ENCODE results near the gene TMEM255B.

The TMEM255B gene

DNA sequence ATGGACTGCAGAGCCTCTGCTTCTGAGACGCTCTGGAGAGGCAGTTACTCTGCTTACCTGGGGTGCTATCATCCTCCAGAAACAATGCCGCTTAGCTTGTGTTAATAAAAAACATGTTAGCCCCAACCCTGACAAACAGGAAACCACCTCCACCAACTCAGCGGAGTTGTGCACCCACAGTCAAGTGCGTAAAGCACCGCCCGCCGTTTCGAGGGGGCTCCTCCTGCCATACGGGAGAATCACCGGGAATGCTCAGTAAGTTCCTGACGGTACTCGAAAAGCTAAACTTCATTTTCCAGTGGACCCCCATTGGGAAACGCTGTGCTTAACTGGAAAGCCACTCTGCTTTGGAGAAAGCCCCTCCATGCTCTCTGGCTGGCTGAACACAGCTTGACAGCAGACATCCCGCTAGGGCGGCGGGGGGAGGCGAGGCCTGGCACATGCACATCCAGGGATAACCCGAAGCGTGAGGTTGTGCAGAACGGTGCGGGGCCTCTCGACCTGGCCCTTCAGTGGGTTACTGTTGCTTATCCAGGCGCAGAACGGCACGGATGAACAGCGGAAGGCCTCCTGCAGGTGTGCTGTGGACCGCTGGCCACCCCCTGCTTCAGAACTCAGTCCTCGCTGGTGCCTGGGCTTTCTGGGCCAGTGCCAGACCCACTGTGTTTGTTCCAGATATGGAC, 87.8 kb downstream of the TMEM255B start (continued):
- TF ChIP-seq, protein P1, sequence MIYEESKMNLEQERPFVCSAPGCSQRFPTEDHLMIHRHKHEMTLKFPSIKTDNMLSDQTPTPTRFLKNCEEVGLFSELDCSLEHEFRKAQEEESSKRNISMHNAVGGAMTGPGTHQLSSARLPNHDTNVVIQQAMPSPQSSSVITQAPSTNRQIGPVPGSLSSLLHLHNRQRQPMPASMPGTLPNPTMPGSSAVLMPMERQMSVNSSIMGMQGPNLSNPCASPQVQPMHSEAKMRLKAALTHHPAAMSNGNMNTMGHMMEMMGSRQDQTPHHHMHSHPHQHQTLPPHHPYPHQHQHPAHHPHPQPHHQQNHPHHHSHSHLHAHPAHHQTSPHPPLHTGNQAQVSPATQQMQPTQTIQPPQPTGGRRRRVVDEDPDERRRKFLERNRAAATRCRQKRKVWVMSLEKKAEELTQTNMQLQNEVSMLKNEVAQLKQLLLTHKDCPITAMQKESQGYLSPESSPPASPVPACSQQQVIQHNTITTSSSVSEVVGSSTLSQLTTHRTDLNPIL (CRISPR knock-in tag; IDR thresholded peaks at IDR 0.05; ENCODE audit: low read depth) = no peak
- TF ChIP-seq ZFP30 (CRISPR knock-in tag; IDR thresholded peaks at IDR 0.05) = no peak
- TF ChIP-seq OSR1 (CRISPR knock-in tag; IDR thresholded peaks at IDR 0.05) = no peak

DNA sequence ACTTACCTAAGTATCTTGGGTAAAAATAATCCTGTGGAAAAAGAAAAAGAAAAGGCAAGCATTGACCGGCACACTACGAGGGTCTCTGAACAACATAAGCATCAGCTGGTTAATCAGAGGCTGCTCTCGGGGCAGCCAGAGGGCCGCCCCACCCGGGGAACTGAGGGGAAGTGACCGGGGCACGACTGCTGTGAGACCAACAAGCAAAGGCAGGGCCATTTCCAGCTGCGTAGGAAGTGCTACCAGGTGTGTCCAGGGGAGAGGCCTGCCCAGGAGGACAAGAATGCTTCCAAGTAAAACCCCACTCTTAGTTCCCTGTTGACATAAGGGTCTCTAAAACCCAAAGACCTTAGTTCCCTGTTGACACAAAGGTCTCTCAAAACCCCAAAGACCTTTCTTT, 89.0 kb downstream of the TMEM255B start:
- TF ChIP-seq SNAI2 (CRISPR knock-in tag; IDR thresholded peaks at IDR 0.05) = no peak
- TF ChIP-seq, protein P2, sequence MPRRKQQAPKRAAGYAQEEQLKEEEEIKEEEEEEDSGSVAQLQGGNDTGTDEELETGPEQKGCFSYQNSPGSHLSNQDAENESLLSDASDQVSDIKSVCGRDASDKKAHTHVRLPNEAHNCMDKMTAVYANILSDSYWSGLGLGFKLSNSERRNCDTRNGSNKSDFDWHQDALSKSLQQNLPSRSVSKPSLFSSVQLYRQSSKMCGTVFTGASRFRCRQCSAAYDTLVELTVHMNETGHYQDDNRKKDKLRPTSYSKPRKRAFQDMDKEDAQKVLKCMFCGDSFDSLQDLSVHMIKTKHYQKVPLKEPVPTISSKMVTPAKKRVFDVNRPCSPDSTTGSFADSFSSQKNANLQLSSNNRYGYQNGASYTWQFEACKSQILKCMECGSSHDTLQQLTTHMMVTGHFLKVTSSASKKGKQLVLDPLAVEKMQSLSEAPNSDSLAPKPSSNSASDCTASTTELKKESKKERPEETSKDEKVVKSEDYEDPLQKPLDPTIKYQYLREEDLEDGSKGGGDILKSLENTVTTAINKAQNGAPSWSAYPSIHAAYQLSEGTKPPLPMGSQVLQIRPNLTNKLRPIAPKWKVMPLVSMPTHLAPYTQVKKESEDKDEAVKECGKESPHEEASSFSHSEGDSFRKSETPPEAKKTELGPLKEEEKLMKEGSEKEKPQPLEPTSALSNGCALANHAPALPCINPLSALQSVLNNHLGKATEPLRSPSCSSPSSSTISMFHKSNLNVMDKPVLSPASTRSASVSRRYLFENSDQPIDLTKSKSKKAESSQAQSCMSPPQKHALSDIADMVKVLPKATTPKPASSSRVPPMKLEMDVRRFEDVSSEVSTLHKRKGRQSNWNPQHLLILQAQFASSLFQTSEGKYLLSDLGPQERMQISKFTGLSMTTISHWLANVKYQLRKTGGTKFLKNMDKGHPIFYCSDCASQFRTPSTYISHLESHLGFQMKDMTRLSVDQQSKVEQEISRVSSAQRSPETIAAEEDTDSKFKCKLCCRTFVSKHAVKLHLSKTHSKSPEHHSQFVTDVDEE (CRISPR knock-in tag; IDR thresholded peaks at IDR 0.05) = no peak
- TF ChIP-seq, protein P3, sequence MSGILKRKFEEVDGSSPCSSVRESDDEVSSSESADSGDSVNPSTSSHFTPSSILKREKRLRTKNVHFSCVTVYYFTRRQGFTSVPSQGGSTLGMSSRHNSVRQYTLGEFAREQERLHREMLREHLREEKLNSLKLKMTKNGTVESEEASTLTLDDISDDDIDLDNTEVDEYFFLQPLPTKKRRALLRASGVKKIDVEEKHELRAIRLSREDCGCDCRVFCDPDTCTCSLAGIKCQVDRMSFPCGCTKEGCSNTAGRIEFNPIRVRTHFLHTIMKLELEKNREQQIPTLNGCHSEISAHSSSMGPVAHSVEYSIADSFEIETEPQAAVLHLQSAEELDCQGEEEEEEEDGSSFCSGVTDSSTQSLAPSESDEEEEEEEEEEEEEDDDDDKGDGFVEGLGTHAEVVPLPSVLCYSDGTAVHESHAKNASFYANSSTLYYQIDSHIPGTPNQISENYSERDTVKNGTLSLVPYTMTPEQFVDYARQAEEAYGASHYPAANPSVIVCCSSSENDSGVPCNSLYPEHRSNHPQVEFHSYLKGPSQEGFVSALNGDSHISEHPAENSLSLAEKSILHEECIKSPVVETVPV (CRISPR knock-in tag; IDR thresholded peaks at IDR 0.05) = no peak
- no peak for TF ChIP-seq GLIS3 (CRISPR knock-in tag; IDR thresholded peaks at IDR 0.05)
- no peak for TF ChIP-seq TOX (CRISPR knock-in tag; IDR thresholded peaks at IDR 0.05; ENCODE audit: borderline replicate concordance)
- TF ChIP-seq ZFP3 (CRISPR knock-in tag; IDR thresholded peaks at IDR 0.05) = no peak
- no peak for TF ChIP-seq TCF4 (CRISPR knock-in tag; IDR thresholded peaks at IDR 0.05; ENCODE audit: borderline replicate concordance)
- no peak for TF ChIP-seq OSR1 (CRISPR knock-in tag; IDR thresholded peaks at IDR 0.05)
- TF ChIP-seq, protein P4, sequence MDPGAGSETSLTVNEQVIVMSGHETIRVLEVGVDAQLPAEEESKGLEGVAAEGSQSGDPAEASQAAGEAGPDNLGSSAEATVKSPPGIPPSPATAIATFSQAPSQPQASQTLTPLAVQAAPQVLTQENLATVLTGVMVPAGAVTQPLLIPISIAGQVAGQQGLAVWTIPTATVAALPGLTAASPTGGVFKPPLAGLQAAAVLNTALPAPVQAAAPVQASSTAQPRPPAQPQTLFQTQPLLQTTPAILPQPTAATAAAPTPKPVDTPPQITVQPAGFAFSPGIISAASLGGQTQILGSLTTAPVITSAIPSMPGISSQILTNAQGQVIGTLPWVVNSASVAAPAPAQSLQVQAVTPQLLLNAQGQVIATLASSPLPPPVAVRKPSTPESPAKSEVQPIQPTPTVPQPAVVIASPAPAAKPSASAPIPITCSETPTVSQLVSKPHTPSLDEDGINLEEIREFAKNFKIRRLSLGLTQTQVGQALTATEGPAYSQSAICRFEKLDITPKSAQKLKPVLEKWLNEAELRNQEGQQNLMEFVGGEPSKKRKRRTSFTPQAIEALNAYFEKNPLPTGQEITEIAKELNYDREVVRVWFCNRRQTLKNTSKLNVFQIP (CRISPR knock-in tag; IDR thresholded peaks at IDR 0.05; ENCODE audit: borderline replicate concordance, low read depth) = no peak
- TF ChIP-seq ZFP30 (CRISPR knock-in tag; IDR thresholded peaks at IDR 0.05) = no peak
- TF ChIP-seq ZC3H10 (CRISPR knock-in tag; IDR thresholded peaks at IDR 0.05) = no peak
- TF ChIP-seq ZNF8 (CRISPR knock-in tag; IDR thresholded peaks at IDR 0.05) = no peak
- TF ChIP-seq ZNF565 (CRISPR knock-in tag; conservative IDR thresholded peaks at IDR 0.05; ENCODE audit: low read depth) = no peak
- TF ChIP-seq, protein P1 (CRISPR knock-in tag; IDR thresholded peaks at IDR 0.05; ENCODE audit: low read depth) = no peak
- no peak for ATAC-seq

DNA sequence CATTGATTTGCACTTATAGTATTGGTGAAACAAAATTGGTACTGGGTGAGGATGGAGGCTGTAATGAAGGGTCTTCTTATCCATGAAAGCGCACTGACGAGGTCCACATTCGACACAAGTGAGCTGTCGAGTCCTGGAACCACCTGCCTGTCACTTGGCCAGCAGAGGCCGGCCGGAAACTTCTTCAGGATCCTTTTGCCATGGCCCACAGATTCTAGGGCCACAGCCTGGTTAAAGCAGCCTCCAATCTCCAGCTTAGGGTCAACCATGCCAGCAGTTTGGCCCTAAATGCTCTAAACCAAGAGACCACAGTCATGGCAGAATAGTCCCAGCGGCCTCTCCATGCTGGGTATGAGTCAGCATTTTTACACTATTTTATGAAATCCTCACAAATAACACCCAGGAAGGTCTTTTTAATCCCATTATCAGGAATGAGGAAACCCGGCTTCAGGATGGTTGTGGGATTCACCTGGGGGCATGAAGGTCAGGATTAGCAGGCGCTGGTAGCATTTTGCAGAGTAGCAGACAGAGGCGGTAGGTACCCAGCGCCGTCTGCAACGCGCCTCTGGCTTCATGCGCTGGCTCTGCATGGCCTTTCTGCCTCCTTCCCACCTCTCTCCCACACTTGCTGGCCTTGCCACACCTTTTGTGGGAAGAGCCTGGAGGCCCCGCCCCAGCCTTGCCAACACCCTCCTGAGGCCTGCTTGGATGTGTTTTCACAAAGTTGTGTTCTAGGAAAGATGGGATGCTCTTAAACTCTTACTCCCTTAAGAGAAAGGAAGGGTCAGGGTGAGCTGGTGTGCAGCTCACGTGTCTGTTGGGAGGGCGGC, 89.6 kb downstream of the TMEM255B start:
- ATAC-seq = no peak
- TF ChIP-seq ZNF70 (CRISPR knock-in tag; IDR thresholded peaks at IDR 0.05) = no peak
- no peak for TF ChIP-seq ZC3H10 (CRISPR knock-in tag; IDR thresholded peaks at IDR 0.05)
- TF ChIP-seq, protein P1 (CRISPR knock-in tag; IDR thresholded peaks at IDR 0.05; ENCODE audit: low read depth) = no peak
- TF ChIP-seq BACH2 (CRISPR knock-in tag; IDR thresholded peaks at IDR 0.05; ENCODE audit: borderline replicate concordance) = no peak
- TF ChIP-seq ISL1 (CRISPR knock-in tag; IDR thresholded peaks at IDR 0.05) = no peak
- no peak for TF ChIP-seq ZFP3 (CRISPR knock-in tag; IDR thresholded peaks at IDR 0.05)
- no peak for TF ChIP-seq OSR1 (CRISPR knock-in tag; IDR thresholded peaks at IDR 0.05)
- no peak for TF ChIP-seq ZNF8 (CRISPR knock-in tag; IDR thresholded peaks at IDR 0.05)
- no peak for TF ChIP-seq GLIS3 (CRISPR knock-in tag; IDR thresholded peaks at IDR 0.05)
- TF ChIP-seq RARB (CRISPR knock-in tag; IDR thresholded peaks at IDR 0.05) = no peak
- no peak for TF ChIP-seq PPARA (CRISPR knock-in tag; IDR thresholded peaks at IDR 0.05; ENCODE audit: borderline replicate concordance)
- no peak for TF ChIP-seq ESRRG (CRISPR knock-in tag; IDR thresholded peaks at IDR 0.05)
- no peak for TF ChIP-seq ZNF565 (CRISPR knock-in tag; conservative IDR thresholded peaks at IDR 0.05; ENCODE audit: low read depth)
- TF ChIP-seq ARNTL (CRISPR knock-in tag; IDR thresholded peaks at IDR 0.05; ENCODE audit: borderline replicate concordance, low read depth) = no peak
